SK-N-MC (cell line): ENCODE measurements around the gene MAMLD1.

Source experiments
- EZH2 ChIP-seq: fragments of 200-600 bp; sonication (generic); IDR thresholded peaks from one replicate; pipeline ENCODE4 v1.6.1; 2017; ENCODE audit warnings: antibody characterized with exemption
- FOXP2 ChIP-seq: optimal IDR thresholded peaks from 2 replicates; pipeline ENCODE3; 2011; ENCODE audit warnings: mild to moderate bottlenecking, moderate library complexity; ENCODE audit not compliant: insufficient read depth; ENCODE audit errors: extremely low read length, control extremely low read depth
- POLR2AphosphoS5 ChIP-seq: IDR thresholded peaks from 2 replicates; pipeline ENCODE4 v1.6.1; 2012; ENCODE audit warnings: mild to moderate bottlenecking, low read depth, low read length, borderline replicate concordance

- TF ChIP-seq POLR2AphosphoS5 = no peak
- TF ChIP-seq FOXP2 = no peak
- TF ChIP-seq EZH2 = no peak
These were observed 180.4 kb downstream of the MAMLD1 start for GRCh38 chrX:150543230-150544155.
